HCT116 (cell line): ENCODE measurements around the gene C3orf85.

Source experiments
- CTCF ChIP-seq, 3 experiments: fragments of 200-600 bp in 1 of 3; sonication (generic) in 1 of 3; IDR thresholded peaks in 2 of 3; conservative IDR thresholded peaks in 1 of 3; 2 replicates each; pipeline ENCODE4 v1.5.1; 2012 to 2017; ENCODE audit warnings: low read depth in 2 of 3, low read length in 2 of 3, antibody characterized with exemption in 1 of 3, borderline replicate concordance in 1 of 3, control low read depth in 1 of 3, mild to moderate bottlenecking in 1 of 3, mixed read lengths in 1 of 3, mixed run types in 1 of 3, moderate library complexity in 1 of 3; ENCODE audit not compliant: insufficient read depth in 1 of 3
- EZH2 ChIP-seq: fragments of 200-600 bp; sonication (generic); IDR thresholded peaks from 2 replicates; pipeline ENCODE4 v1.6.1; 2017; ENCODE audit warnings: antibody characterized with exemption, mixed run types
- JUND ChIP-seq: IDR thresholded peaks from 2 replicates; pipeline ENCODE4 v1.6.1; 2012
- POLR2A ChIP-seq: IDR thresholded peaks from 2 replicates; pipeline ENCODE4 v1.7.0; 2011; ENCODE audit warnings: borderline replicate concordance; ENCODE audit not compliant: insufficient read depth, insufficient read length; ENCODE audit errors: extremely low read depth
- POLR2AphosphoS5 ChIP-seq: IDR thresholded peaks from 2 replicates; pipeline ENCODE4 v1.6.1; 2011; ENCODE audit warnings: mild to moderate bottlenecking, low read depth, low read length, moderate library complexity
- RAD21 ChIP-seq: IDR thresholded peaks from 2 replicates; pipeline ENCODE4 v1.6.1; 2012; ENCODE audit warnings: low read depth, mild to moderate bottlenecking
- SIN3A ChIP-seq: IDR thresholded peaks from 2 replicates; pipeline ENCODE4 v1.6.1; 2012; ENCODE audit warnings: low read depth
- SRF ChIP-seq: IDR thresholded peaks from 2 replicates; pipeline ENCODE4 v1.6.1; 2012; ENCODE audit warnings: low read depth
- ZFX ChIP-seq: fragments of 450-650 bp; IDR thresholded peaks from 2 replicates; pipeline ENCODE4 v1.6.1; 2017
- ZNF274 ChIP-seq: fragments of 200-500 bp; sonication (Bioruptor generic); IDR thresholded peaks from 2 replicates; pipeline ENCODE4 v1.6.1; 2014; ENCODE audit warnings: mild to moderate bottlenecking, low read depth, low read length, inconsistent platforms

- TF ChIP-seq POLR2A (no peak), ZFX (no peak), SIN3A (no peak), CTCF (IDR thresholded peaks at IDR 0.05 in 2 of 3, conservative IDR thresholded peaks at IDR 0.05 in 1 of 3; ENCODE audit: borderline replicate concordance in 1 of 3, insufficient read depth in 1 of 3, low read depth in 2 of 3, low read length in 2 of 3) (no peak), EZH2 (no peak), RAD21 (no peak), POLR2AphosphoS5 (no peak), ZNF274 (no peak), JUND (no peak), SRF (no peak)
Measured at GRCh38 chr3:109089265-109089664, 47.3 kb upstream of the C3orf85 start.
